ENCODE data around the gene HP.

Gene HP

DNA sequence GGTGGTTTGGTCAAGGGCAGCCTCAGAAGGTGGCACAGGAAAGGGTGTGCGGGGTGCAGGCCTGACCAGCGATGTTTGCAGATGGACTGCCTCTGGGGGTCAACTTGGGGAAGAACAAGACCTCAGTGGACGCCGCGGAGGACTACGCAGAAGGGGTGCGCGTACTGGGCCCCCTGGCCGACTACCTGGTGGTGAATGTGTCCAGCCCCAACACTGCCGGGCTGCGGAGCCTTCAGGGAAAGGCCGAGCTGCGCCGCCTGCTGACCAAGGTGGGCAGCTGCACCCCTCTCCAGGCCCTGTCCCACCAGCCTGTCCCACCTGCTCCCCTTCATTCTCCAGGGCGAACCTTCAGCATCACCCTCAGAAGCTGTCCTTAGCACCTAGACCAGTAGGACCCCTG is 33.3 kb upstream of the HP start:
- H3K79me2 ChIP-seq (ENCODE audit: control insufficient read depth, insufficient read depth, low read length, unreplicated experiment), result no peaks in the 10 kb centered on the region
- no peak overlapping the region for H2AFZ ChIP-seq (ENCODE audit: low read length, unreplicated experiment)
- no peak overlapping the region for H3K27ac ChIP-seq (ENCODE audit: low read depth, low read length)
- H3K4me3 ChIP-seq (ENCODE audit: low read depth, low read length), result no peak overlapping the region
- H3K36me3 ChIP-seq (ENCODE audit: insufficient read depth, low read length), result peaks cover 11% of the 10 kb centered on the region; the same call in 1 of the 2 replicates
- H3K27me3 ChIP-seq (ENCODE audit: insufficient read depth, low read length), result no peaks in the 10 kb centered on the region
- H3K4me1 ChIP-seq (ENCODE audit: control insufficient read depth, insufficient read depth, low read length, unreplicated experiment), result no peaks in the 10 kb centered on the region

DNA sequence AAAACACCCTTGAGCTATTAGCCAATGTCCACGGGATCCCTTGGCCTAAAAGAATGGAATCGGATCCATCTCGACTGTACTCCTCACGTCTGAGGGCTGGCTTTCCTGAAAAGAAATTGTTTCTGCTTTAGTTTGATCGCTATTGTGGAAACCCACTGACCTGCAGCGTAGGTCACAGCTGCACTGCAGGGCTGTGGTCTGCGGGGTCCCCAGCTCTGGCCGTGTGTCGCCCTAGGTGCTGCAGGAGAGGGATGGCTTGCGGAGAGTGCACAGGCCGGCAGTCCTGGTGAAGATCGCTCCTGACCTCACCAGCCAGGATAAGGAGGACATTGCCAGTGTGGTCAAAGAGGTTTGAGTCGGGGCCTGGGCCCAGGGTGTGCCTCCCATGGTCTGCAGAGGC is 32.2 kb upstream of the HP start:
- H3K36me3 ChIP-seq (ENCODE audit: insufficient read depth, low read length), result peaks cover 11% of the 10 kb centered on the region; the same call in 1 of the 2 replicates
- no peaks in the 10 kb centered on the region for H3K79me2 ChIP-seq (ENCODE audit: control insufficient read depth, insufficient read depth, low read length, unreplicated experiment)
- H3K27ac ChIP-seq (ENCODE audit: low read depth, low read length), result no peak overlapping the region
- no peak overlapping the region for H2AFZ ChIP-seq (ENCODE audit: low read length, unreplicated experiment)
- no peaks in the 10 kb centered on the region for H3K27me3 ChIP-seq (ENCODE audit: insufficient read depth, low read length)
- no peaks in the 10 kb centered on the region for H3K4me1 ChIP-seq (ENCODE audit: control insufficient read depth, insufficient read depth, low read length, unreplicated experiment)
- no peak overlapping the region for H3K4me3 ChIP-seq (ENCODE audit: low read depth, low read length)

DNA sequence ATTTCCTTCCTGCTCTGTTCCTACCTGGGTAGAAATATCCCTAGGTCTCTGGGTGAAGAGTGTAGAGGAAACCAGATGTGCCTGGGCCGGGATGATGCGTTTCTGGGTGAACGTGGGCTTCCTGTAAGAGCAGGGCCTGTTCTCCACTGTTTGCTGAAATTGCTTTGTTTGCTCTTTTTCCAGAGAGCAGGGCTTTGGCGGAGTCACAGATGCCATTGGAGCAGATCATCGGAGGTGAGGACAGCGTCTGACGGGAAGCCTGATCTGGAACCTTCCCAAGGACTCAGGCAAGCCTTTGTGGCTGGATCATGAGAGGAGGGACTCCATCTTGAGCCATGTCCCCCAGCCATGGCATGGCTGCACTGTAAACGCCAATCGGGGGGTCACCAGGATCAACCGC is 30.3 kb upstream of the HP start:
- Histone ChIP-seq H3K4me1 (ENCODE audit: control insufficient read depth, insufficient read depth, low read length, unreplicated experiment) (no peaks in the 10 kb centered on the region), H3K36me3 (ENCODE audit: insufficient read depth, low read length) (peaks cover 11% of the 10 kb centered on the region; the same call in 1 of the 2 replicates), H3K27me3 (ENCODE audit: insufficient read depth, low read length) (no peaks in the 10 kb centered on the region), H3K79me2 (ENCODE audit: control insufficient read depth, insufficient read depth, low read length, unreplicated experiment) (no peaks in the 10 kb centered on the region), H3K4me3 (ENCODE audit: low read depth, low read length) (no peak overlapping the region), H3K27ac (ENCODE audit: low read depth, low read length) (no peak overlapping the region), H2AFZ (ENCODE audit: low read length, unreplicated experiment) (no peak overlapping the region)

DNA sequence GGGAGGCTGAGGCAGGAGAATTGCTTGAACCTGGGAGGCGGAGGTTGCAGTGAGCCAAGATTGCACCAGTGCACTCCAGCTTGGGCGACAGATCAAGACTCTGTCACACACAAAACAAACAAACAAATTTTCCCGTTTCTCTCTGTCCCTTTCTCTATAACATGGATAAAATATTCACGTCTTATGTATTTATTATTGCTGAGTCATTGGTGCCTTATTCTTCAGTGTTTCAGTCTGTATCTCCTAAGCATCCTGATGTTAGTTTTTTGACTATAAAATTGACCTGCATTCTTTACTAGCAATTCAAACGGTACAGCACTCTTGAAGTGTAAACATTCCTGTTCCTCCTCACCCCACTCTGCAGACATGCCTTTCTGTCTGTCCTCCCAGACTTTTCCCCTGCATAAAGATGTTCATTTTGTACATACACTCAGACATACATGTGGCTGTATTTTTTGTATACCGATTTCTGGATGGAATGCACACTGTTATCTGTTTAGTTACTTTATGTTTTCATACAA is 29.4 kb upstream of the HP start:
- Histone ChIP-seq H3K36me3 (ENCODE audit: insufficient read depth, low read length) (peaks cover 11% of the 10 kb centered on the region; the same call in 1 of the 2 replicates), H3K4me1 (ENCODE audit: control insufficient read depth, insufficient read depth, low read length, unreplicated experiment) (no peaks in the 10 kb centered on the region)

DNA sequence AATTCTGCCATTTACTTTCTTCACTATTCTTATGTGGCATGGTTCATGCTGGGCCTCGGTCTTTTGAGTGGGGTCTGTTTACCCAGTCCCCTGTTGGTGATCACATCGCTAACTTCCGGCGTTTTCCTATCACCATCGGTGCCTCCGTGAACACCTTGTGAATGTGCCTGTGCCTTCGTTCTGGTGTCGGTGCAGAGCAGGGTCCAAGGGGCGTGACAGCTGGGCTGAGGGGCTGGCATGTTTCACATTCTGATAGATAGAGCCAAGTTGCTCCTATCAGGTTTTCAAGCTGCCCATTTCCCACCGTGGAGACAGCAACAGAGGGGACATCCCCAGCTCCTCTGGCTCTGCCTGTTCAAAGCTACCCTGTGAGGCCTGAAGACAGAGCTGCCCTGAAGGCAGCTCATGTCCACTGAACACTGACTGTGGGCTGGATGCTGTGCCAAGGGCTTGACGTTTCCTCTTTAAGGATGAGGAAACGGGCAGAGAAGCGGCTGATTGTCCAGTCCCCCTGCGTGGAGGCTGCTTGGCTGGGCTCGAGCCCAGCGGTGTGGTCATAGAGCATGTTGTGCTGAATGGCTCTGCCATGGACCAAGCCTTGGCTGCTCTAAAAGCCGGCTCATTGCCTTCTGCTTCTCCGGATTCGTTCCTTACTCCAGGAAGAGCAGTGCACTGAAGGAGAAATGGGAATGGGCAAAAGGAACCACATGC is 28.7 kb upstream of the HP start:
- no peaks in the 10 kb centered on the region for H3K79me2 ChIP-seq (ENCODE audit: control insufficient read depth, insufficient read depth, low read length, unreplicated experiment)
- no peak overlapping the region for H3K27ac ChIP-seq (ENCODE audit: low read depth, low read length)
- no peaks in the 10 kb centered on the region for H3K27me3 ChIP-seq (ENCODE audit: insufficient read depth, low read length)
- no peak overlapping the region for H2AFZ ChIP-seq (ENCODE audit: low read length, unreplicated experiment)
- H3K4me1 ChIP-seq (ENCODE audit: control insufficient read depth, insufficient read depth, low read length, unreplicated experiment), result no peaks in the 10 kb centered on the region
- H3K4me3 ChIP-seq (ENCODE audit: low read depth, low read length), result no peak overlapping the region
- H3K36me3 ChIP-seq (ENCODE audit: insufficient read depth, low read length), result peaks cover 11% of the 10 kb centered on the region; the same call in 1 of the 2 replicates

More for the DNA sequence above, 29.4 kb upstream of the HP start:
- Histone ChIP-seq H3K27me3 (ENCODE audit: insufficient read depth, low read length) (no peaks in the 10 kb centered on the region), H3K79me2 (ENCODE audit: control insufficient read depth, insufficient read depth, low read length, unreplicated experiment) (no peaks in the 10 kb centered on the region), H3K4me3 (ENCODE audit: low read depth, low read length) (no peak overlapping the region), H2AFZ (ENCODE audit: low read length, unreplicated experiment) (no peak overlapping the region), H3K27ac (ENCODE audit: low read depth, low read length) (no peak overlapping the region)

DNA sequence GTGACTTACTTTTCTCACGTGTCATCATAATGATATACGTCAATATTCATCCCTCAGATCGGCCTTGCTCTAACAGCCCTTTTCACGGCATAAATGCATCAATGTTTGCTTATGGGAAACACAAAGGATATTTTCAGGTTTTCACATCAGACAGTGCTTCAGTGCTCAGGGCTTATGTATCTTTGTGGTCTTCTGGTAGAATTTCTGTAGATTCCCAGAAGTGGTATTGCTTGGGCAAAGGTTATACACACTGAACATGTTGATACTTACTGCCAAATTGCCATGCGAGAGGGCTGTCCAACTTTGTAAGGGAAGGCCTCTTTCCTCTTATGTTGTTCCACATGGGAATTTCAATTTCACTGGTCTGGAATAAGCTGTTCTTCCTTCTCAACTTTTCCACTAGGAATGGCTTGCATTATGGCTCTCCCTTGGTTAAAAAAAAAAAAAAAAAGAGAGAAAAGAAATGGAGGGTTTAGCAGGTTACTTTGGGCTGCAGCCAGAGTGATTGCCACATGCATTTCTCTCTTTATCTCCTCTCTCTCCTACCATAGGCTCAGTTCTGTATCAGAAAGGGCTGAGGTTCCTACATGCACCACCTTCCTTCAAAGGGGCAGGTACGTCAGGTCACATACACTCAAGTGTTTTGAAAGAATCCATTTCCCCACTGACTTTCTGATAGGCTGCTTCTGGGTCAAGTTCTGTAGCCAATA is 26.5 kb upstream of the HP start:
- no peaks in the 10 kb centered on the region for H3K79me2 ChIP-seq (ENCODE audit: control insufficient read depth, insufficient read depth, low read length, unreplicated experiment)
- H3K4me1 ChIP-seq (ENCODE audit: control insufficient read depth, insufficient read depth, low read length, unreplicated experiment), result no peaks in the 10 kb centered on the region
- peaks cover 11% of the 10 kb centered on the region; the same call in 1 of the 2 replicates for H3K36me3 ChIP-seq (ENCODE audit: insufficient read depth, low read length)
- no peaks in the 10 kb centered on the region for H3K27me3 ChIP-seq (ENCODE audit: insufficient read depth, low read length)
- H2AFZ ChIP-seq (ENCODE audit: low read length, unreplicated experiment), result no peak overlapping the region
- H3K4me3 ChIP-seq (ENCODE audit: low read depth, low read length), result no peak overlapping the region
- H3K27ac ChIP-seq (ENCODE audit: low read depth, low read length), result no peak overlapping the region

DNA sequence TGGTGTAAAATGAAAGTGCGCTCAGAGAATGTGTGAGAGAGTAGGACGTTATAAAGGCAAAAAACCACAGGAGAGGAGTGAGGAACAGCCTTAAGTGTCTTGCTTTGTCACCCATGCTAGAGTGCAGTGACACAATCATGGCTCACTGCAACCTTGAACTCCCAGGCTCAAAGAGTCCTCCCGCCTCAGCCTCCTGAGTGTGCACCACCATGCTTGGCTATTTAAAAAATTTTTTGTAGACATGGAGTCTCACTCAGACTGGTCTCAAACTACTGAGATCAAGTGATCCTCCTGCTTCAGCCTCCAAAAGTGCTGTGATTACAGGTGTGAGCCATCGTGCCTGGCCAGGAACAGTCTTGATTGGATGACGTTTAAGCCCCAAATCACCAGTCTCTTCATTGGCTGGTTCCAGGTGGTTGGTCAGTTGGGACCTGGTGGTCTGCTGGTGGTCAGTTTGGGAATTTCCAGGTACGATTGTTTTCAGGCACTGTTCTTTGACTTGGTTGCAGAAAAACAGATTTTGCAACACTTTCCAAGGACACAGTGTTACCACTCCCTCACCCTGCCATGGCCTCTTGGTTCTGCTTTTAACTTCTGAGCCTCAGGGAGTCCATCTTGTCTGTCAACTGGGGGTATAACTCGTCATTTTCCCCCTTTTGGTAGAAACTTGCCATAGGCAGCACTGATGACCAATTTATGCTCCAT is 24.6 kb upstream of the HP start:
- peaks cover 6% of the 10 kb centered on the region; the same call in 1 of the 2 replicates for H3K36me3 ChIP-seq (ENCODE audit: insufficient read depth, low read length)

DNA sequence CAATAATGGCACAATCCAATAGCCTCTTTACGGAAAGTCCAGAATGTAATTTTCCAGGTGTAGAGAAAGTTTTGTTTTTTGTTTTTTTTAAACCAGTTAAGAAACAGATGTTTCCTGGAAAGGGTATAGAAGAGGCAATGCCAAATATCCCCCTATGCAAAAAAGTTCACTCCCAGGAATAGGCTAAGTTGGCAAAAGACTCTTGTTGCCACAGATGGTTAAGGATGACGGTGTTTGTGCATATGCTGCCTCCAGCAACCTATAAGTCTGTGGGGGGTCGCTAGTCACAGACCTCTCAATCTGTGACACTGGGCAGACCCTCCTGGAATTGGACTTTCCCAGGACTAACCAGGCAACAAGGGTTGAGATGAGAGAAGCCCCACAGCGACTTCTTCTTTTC is 20.9 kb upstream of the HP start:
- Histone ChIP-seq H3K27ac (ENCODE audit: low read depth, low read length) (no peak overlapping the region), H3K4me3 (ENCODE audit: low read depth, low read length) (no peak overlapping the region), H2AFZ (ENCODE audit: low read length, unreplicated experiment) (no peak overlapping the region), H3K4me1 (ENCODE audit: control insufficient read depth, insufficient read depth, low read length, unreplicated experiment) (no peaks in the 10 kb centered on the region), H3K27me3 (ENCODE audit: insufficient read depth, low read length) (no peaks in the 10 kb centered on the region), H3K36me3 (ENCODE audit: insufficient read depth, low read length) (no peaks in the 10 kb centered on the region), H3K79me2 (ENCODE audit: control insufficient read depth, insufficient read depth, low read length, unreplicated experiment) (no peaks in the 10 kb centered on the region)

More for the DNA sequence above, 24.6 kb upstream of the HP start:
- Histone ChIP-seq H3K27me3 (ENCODE audit: insufficient read depth, low read length) (no peaks in the 10 kb centered on the region), H3K27ac (ENCODE audit: low read depth, low read length) (no peak overlapping the region), H3K4me1 (ENCODE audit: control insufficient read depth, insufficient read depth, low read length, unreplicated experiment) (no peaks in the 10 kb centered on the region), H3K79me2 (ENCODE audit: control insufficient read depth, insufficient read depth, low read length, unreplicated experiment) (no peaks in the 10 kb centered on the region), H2AFZ (ENCODE audit: low read length, unreplicated experiment) (no peak overlapping the region), H3K4me3 (ENCODE audit: low read depth, low read length) (no peak overlapping the region)

DNA sequence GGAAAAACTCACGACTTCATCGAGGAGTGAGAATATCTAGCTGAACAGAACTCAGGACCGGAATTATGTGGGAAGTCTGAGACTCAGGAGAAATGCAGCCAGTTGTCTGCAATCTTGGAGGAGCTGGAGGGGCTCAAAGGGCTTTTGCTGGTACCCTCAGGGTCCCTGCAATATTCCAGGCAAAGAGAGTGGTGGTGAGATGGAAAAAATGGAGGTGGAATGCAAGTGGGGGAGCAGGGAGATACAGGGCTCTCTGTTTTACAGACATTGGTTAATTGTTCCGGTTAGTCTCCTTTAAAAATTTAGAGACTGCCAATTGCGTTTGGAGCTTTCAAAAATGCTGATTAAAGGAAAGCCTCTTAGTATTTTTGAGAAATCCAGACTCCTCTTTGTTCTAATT is 18.2 kb upstream of the HP start:
- H3K4me3 ChIP-seq (ENCODE audit: low read depth, low read length), result no peak overlapping the region
- no peak overlapping the region for H2AFZ ChIP-seq (ENCODE audit: low read length, unreplicated experiment)
- no peak overlapping the region for H3K27ac ChIP-seq (ENCODE audit: low read depth, low read length)
- no peaks in the 10 kb centered on the region for H3K36me3 ChIP-seq (ENCODE audit: insufficient read depth, low read length)
- H3K4me1 ChIP-seq (ENCODE audit: control insufficient read depth, insufficient read depth, low read length, unreplicated experiment), result no peaks in the 10 kb centered on the region
- no peaks in the 10 kb centered on the region for H3K27me3 ChIP-seq (ENCODE audit: insufficient read depth, low read length)
- no peaks in the 10 kb centered on the region for H3K79me2 ChIP-seq (ENCODE audit: control insufficient read depth, insufficient read depth, low read length, unreplicated experiment)

DNA sequence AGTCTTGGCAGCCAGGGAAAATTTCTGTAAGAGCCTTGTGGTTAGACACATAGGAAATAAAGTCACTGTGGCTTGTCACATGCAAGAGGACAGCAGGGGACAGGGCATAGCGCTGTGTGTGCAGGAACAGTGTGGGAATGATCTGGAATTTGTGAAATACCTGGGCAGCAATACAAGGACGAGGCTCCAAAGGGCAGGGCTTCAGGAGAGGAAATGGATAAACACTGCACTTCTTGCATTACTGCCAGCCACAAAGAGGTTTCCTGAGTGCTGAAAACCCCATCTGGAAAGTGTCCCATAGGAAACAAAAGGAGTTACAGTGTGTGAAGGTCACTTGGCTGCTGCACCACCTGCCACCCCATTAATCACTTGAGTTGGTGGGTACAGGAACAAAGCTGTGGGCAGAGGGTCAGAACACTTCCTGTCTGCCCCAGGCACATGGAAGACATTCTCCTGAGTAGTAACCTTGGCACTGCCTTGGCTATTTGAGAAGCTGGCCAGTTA is 12.1 kb upstream of the HP start:
- no peak overlapping the region for H3K4me3 ChIP-seq (ENCODE audit: low read depth, low read length)
- H3K27ac ChIP-seq (ENCODE audit: low read depth, low read length), result no peak overlapping the region
- no peaks in the 10 kb centered on the region; the same call in 1 of the 2 replicates for H3K27me3 ChIP-seq (ENCODE audit: insufficient read depth, low read length)
- no peaks in the 10 kb centered on the region for H3K36me3 ChIP-seq (ENCODE audit: insufficient read depth, low read length)
- no peaks in the 10 kb centered on the region for H3K79me2 ChIP-seq (ENCODE audit: control insufficient read depth, insufficient read depth, low read length, unreplicated experiment)
- no peaks in the 10 kb centered on the region for H3K4me1 ChIP-seq (ENCODE audit: control insufficient read depth, insufficient read depth, low read length, unreplicated experiment)
- H2AFZ ChIP-seq (ENCODE audit: low read length, unreplicated experiment), result no peak overlapping the region

All from ACC112 (cell line).